ENCODE data around the gene ACAD11.
A peak's percentile ranks its signal among the peaks of the same experiment; 100 is the strongest.

The ACAD11 gene

DNA sequence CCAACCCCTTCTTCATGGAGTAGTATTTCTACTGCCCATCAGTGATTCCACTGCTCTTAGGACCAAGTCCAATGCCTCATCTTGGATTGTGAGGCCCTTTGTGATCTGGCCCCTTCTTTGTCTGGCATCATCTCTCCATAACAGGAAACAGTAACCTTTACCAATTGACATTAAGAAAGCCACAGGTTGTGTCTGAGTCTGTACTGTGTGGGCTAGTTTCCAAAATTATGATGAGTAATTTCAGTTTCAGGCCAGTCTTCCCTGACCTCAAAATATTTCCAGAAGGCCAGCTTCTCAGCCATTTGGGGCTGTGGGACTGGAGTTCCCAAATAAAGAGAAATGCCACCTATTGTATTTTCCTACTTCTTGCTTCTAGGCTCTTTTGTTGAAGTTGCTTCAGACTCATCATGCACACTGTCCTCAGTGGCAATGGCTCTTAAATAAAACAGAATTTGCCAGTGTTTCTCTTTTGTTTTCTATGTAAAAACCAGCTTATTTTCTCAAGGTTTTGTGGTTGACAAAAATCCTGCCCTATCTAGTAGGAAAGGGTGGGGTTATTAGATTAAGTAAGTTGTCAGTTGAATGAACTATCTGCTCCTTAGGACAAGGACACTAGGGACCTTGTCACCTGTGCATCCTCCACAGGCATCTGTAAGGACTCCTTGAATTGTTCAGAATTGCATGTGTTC, 109.6 kb downstream of the ACAD11 start:
- no peak for DNase-seq

DNA sequence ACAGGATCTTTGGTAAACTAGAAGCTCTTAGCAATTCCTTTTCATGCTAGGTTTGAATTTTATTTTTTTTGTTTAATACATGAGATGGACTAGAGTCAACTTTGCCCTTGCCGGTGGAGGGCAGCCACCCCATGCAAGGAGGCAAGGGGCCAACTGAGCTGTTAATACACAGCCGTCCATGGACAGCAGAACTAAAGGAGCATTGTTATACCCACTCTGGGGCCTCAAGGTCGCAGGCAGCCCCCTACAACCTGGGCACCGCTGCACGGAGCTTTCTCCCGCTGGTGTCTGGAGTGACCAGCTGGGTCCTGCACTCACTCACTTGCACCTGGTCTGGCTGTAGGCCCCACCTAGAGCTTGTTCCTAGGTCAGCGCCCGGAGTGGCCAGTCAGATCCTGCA, 110.4 kb downstream of the ACAD11 start:
- no peak for DNase-seq

GRCh38 chr3:132545471-132545870, 114.1 kb downstream of the ACAD11 start:
- no peak for DNase-seq

DNA sequence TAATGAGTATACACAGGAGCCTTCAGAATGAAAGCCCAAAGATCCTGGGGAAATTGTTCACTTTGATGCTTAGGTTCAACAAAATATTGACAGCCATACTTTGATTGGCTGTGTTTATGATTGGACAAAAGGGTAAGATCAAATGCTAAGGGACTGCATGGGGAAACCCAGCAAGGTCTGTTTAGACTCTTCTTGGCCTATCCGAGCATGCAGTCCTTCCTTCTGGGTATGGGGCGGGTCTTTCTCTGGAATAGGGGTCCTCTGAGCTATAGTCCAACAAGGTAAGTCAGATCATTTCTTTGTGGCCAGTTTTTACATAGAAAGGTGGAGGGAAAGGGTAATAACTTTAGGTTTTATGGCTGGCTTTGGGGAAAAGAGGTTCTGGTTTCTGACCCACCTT, 115.5 kb downstream of the ACAD11 start:
- no peak for DNase-seq

DNA sequence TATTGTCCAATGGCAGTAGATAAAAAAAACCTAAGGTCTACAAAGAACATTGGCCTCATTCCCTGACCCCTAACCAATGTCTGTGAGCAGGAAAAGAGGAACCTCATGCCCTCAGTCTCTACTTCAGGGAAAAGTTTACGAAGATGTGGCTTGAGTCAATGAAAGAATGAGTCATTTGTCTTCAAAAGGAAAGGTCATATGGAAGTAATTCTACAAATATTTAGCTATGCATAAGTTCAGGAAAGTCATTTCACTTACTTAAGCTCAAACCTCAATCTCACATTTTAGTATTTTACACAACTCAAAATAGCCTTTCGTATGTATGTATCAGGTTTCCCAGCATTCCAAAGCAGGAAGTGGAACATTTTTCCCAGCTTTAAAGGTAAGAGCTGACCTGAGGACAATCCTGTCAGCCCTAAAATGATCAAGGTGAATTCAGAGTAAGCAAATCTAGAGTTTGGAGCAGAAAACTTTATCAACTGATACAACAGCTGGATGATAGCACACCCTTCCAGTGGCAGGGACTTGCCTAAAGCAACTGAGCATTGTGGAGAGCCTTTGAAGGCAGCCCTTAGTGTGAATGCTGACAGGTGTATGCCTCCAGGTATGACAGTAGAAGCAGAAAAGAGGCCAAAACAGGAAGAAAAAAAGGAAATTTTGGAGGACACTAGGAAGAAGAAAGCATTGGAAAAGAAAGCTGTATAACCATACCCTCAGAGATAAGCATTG, 116.4 kb downstream of the ACAD11 start:
- no peak for DNase-seq

DNA sequence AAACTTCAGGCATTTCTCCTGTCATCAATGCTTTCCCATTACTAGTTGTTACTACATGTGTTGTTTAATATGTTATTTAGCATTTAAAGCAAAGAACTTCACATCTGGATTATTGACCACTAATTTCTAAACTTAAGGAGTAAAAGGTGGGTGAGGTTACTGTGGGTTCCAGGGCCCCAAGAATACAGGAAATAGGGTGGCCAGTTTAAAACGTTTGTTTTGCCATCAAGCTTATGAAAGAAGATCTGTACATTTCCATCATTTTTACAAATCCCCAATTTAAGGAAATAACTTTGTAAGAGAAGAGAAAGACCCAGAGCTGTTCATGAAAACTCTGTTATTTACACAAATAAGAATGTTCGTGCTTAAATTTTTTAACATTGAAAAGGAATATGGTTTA, 117.0 kb downstream of the ACAD11 start:
- DNase-seq, result no peak

GRCh38 chr3:132539681-132540080, 119.9 kb downstream of the ACAD11 start:
- DNase-seq, result no peak

- no peak for DNase-seq
Observed at GRCh38 chr3:132538072-132538471, 121.5 kb downstream of the ACAD11 start.

DNA sequence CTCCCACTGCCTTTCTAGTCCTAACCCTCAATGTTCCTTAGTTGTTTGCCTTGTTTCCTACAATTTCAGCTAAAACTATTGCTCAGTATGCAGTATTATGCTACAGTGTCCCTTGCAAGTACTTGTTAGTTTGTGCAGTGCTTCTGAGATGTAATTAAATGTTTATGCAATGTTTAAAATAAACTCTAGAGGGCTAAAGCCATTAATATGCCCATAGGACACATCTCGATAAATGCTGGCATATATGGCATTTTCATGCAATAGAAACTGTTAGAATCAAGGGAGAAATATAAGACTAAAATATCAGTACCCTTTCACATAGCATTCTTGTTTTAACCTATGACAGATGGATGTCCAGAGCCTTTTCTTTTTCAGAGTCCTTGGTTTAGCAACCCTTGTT, 122.3 kb downstream of the ACAD11 start:
- DNase-seq, result no peak

- DNase-seq, result no peak
Observed at GRCh38 chr3:132536442-132537153, 123.0 kb downstream of the ACAD11 start.

DNA sequence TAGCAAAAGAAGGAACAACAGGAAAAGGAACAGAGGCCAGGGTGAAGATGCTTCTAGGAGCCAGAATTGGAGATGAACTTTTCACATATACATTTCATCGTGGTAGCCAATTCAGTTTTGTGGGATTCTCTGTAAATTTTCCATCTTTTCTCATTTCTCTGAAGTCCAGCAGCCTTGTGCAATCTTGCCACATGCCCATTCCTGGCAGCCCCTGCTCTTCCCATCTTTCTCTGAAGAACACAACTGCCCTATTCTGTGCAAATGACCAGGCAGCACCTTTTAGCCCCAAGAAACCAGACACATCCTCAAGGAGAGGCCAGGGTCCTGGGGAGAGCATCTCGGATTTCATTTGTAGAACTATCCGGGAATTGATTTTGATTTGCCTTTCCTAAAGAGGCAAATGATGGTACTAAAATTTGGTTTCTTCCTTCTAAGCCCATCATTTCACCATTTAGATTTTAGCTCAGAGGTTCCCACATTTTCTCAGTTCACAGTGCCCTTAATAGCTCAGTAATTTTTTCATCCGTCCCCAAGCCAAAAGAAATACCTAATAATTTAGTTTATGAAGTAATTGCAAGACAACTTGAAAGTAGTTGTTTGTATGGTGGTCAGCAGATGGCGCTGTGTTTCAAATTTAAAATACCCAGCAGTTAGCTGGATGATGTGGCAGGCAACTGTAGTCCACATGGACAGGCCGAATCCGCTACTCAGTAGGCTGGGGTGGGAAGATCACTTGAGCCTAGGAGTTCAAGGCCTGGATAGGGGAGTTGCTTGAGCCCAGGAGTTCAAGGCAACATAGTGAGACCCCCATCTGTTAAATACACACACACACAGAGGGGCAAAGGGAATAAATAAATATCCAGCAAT, 123.8 kb downstream of the ACAD11 start:
- peak; percentile 56 for DNase-seq

- no peak for DNase-seq
Observed at GRCh38 chr3:132530624-132531023, 129.0 kb downstream of the ACAD11 start.

GRCh38 chr3:132522353-132522752, 137.3 kb downstream of the ACAD11 start:
- no peak for DNase-seq

GRCh38 chr3:132521901-132522300, 137.7 kb downstream of the ACAD11 start:
- DNase-seq, result no peak

- no peak for DNase-seq
Observed at GRCh38 chr3:132519914-132520313, 139.7 kb downstream of the ACAD11 start.

DNA sequence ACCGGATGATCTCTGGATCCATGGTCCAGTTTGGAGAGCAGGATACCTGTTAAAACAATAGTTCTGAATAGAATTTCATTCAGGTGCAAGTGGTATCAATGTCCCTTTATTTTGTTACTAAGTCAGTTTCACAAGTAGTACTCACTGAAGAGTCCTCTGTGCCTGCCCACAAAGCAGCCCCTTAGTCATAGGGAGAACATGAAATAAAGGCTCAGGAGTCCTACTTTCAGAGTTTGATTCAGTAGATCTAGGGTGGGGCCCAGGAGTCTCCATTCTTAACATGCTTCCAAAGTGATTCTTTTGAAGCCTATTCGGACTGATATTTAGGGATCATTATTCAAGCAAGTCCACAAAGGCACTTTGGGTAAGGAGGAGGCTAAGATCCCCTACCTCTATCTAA, 142.3 kb downstream of the ACAD11 start:
- DNase-seq, result no peak

DNA sequence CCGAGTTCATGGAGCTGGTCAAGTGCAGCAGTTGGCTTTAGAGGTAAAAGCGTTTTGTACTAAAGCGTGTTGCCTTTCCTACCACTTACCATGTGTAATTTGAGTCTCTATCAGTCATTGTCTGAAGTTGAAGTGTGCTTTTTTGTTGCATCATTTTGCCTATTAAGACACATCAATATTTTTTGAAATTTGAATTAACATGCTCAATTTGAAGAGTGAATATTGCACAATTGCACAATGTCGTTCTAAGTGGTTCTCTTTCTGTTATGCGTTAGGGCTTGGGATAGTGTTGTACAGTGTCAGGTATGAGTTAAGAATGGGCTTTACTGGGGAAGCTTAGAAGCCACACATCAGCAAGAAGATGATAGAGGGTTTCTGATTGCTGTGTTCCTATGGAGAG, 146.6 kb downstream of the ACAD11 start:
- DNase-seq, result no peak

GRCh38 chr3:132509506-132509905, 150.1 kb downstream of the ACAD11 start:
- DNase-seq, result no peak

DNA sequence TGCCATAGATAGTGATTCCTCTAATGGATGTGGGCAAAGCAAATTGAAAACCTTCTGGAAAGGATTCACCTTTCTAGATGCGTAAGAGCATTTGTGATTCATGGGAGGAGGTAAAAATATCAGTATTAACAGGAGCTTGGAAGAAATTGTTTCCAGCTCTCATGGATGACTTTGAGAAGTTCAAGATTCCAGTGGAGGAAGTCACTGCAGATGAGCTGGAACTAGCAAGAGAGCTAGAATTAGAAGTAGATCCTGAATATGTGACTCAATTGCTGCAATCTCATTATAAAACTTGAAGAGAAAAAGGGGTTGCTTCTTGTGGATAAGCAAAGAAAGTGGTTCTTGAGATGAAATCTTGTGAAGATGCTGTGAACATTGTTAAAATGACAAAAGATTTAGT, 150.5 kb downstream of the ACAD11 start:
- DNase-seq, result no peak

Measured in CD4-positive, alpha-beta T cell treated with Interleukin-12 subunit alpha and Interleukin-12 subunit beta, for 1 hour (primary cell).